Common myeloid progenitor, CD34-positive (primary cell): ENCODE results near the gene DCK.

Experiments used
- CTCF ChIA-PET: fragments of 350-600 bp; sonication (Branson Sonifier 250); formaldehyde crosslinking; loops from one replicate; lab custom pipeline; 2021; ENCODE audit warnings: antibody characterized with exemption; lab: Charles Lee
- POLR2A ChIA-PET: fragments of 350-600 bp; sonication (Branson Sonifier 250); formaldehyde crosslinking; loops from one replicate; lab custom pipeline; 2021; ENCODE audit warnings: antibody characterized with exemption; lab: Charles Lee
- DNase-seq, 3 donors: peaks; one replicate each; pipeline versions ENCODE4 v3.0.0 to v3.0.0-alpha.2; 2013
- H3K27ac ChIP-seq, 2 experiments: 1 replicate in 1 of 2; 2 replicates in 1 of 2; pipeline ENCODE4 v1.7.0; 2013; ENCODE audit warnings: inconsistent platforms in 2 of 2, low read length in 2 of 2, mild to moderate bottlenecking in 2 of 2, low read depth in 1 of 2, moderate library complexity in 1 of 2; ENCODE audit not compliant: severe bottlenecking in 2 of 2, insufficient read depth in 1 of 2, poor library complexity in 1 of 2
- H3K27me3 ChIP-seq, 5 experiments: replicated peaks in 2 of 5; 1 replicate in 3 of 5; 2 replicates in 2 of 5; pipeline versions ENCODE4 v1.6.1 to v1.7.0; 2013; ENCODE audit warnings: low read length in 4 of 5, mild to moderate bottlenecking in 2 of 5, moderate library complexity in 2 of 5, inconsistent platforms in 1 of 5; ENCODE audit not compliant: insufficient read depth in 5 of 5, control insufficient read depth in 4 of 5
- H3K36me3 ChIP-seq, 4 experiments: 1 replicate in 2 of 4; 2 replicates in 2 of 4; pipeline versions ENCODE4 v1.6.1 to v1.7.0; 2013; ENCODE audit warnings: low read length in 3 of 4, control low read depth in 1 of 4, mild to moderate bottlenecking in 1 of 4; ENCODE audit not compliant: control insufficient read depth in 4 of 4, insufficient read depth in 4 of 4
- H3K4me1 ChIP-seq, 4 experiments: 1 replicate in 3 of 4; 2 replicates in 1 of 4; pipeline versions ENCODE4 v1.6.1 to v1.7.1; 2013; ENCODE audit warnings: low read length in 3 of 4, mild to moderate bottlenecking in 3 of 4, control low read depth in 1 of 4, inconsistent platforms in 1 of 4, moderate library complexity in 1 of 4; ENCODE audit not compliant: control insufficient read depth in 4 of 4, insufficient read depth in 4 of 4; ENCODE audit errors: control extremely low read depth in 1 of 4
- H3K4me3 ChIP-seq, 7 experiments: 1 replicate in 4 of 7; 2 replicates in 3 of 7; pipeline versions ENCODE4 v1.5.1 to v1.7.0; 2013; ENCODE audit warnings: mild to moderate bottlenecking in 7 of 7, low read length in 6 of 7, moderate library complexity in 6 of 7, inconsistent platforms in 2 of 7, low read depth in 2 of 7, control low read depth in 1 of 7; ENCODE audit not compliant: insufficient read depth in 4 of 7, control insufficient read depth in 1 of 7; ENCODE audit errors: extremely low read depth in 1 of 7
- H3K9me3 ChIP-seq, 5 experiments: 1 replicate in 4 of 5; 2 replicates in 1 of 5; pipeline versions ENCODE4 v1.6.1 to v1.7.1; 2013; ENCODE audit warnings: low read length in 4 of 5, mild to moderate bottlenecking in 2 of 5, inconsistent platforms in 1 of 5, low read depth in 1 of 5, moderate library complexity in 1 of 5; ENCODE audit not compliant: control insufficient read depth in 4 of 5, insufficient read depth in 2 of 5; ENCODE audit errors: control extremely low read depth in 1 of 5
- WGBS: methylation state at CpG from one replicate; pipeline ENCODE4 v1.1.5; 2013; ENCODE audit not compliant: insufficient coverage; 5-methylcytosine and 5-hydroxymethylcytosine counted together

Gene DCK

GRCh38 chr4:70956549-70957210 lies 36.8 kb upstream of the DCK start:
- Histone ChIP-seq H3K36me3 (peaks cover 13 to 21% (median 13%) of the 10 kb centered on the region in 4 experiments), H3K27me3 (no peaks in the 10 kb centered on the region), H3K27ac (no peak overlapping the region), H3K9me3 (no peaks in the 10 kb centered on the region), H3K4me3 (no peak overlapping the region), H3K4me1 (peaks cover 0 to 10% (median 1%) of the 10 kb centered on the region in 4 experiments)
- no peak for DNase-seq
- no CpG with 5 or more reads among the region's 5 CpGs for WGBS
- CTCF ChIA-PET, result interaction anchor here (1.6 to 5.2 kb wide), 2 partner anchors 10 to 14 kb away, joined by 4 to 22 read pairs; no protein-coding TSS in a partner anchor
- POLR2A ChIA-PET, result no interaction called here

GRCh38 chr4:70958681-70959080 lies 34.8 kb upstream of the DCK start:
- Histone ChIP-seq H3K27me3 (no peaks in the 10 kb centered on the region), H3K4me1 (peaks cover 0 to 6% (median 1%) of the 10 kb centered on the region in 4 experiments), H3K36me3 (peaks cover 13 to 23% (median 17%) of the 10 kb centered on the region in 4 experiments), H3K27ac (no peak overlapping the region), H3K4me3 (no peak overlapping the region), H3K9me3 (no peaks in the 10 kb centered on the region)
- ChIA-PET CTCF (interaction anchor here (0.9 to 5.2 kb wide), 3 partner anchors 9 to 31 kb away, joined by 3 to 22 read pairs (median 4); no protein-coding TSS in a partner anchor), POLR2A (no interaction called here)
- 100% methylated on average over 2 of the region's 3 CpGs for WGBS
- DNase-seq, result no peak

GRCh38 chr4:70969076-70969475 lies 24.4 kb upstream of the DCK start:
- DNase-seq, result no peak
- Histone ChIP-seq H3K4me1 (peaks cover 22 to 35% (median 27%) of the 10 kb centered on the region in 4 experiments), H3K9me3 (no peaks in the 10 kb centered on the region), H3K27ac (no peak overlapping the region), H3K27me3 (no peaks in the 10 kb centered on the region), H3K4me3 (no peak overlapping the region), H3K36me3 (peaks cover 0 to 7% (median 1%) of the 10 kb centered on the region in 4 experiments)
- ChIA-PET POLR2A (no interaction called here), CTCF (interaction anchor here (0.6 to 3.7 kb wide), 5 partner anchors 9 to 94 kb away, joined by 3 to 22 read pairs (median 4); no protein-coding TSS in a partner anchor)
- WGBS, result 93% methylated on average over 3 of the region's 7 CpGs

- Histone ChIP-seq H3K9me3 (no peaks in the 10 kb centered on the region), H3K4me3 (no peak overlapping the region), H3K36me3 (peaks cover 0 to 13% (median 0%) of the 10 kb centered on the region in 4 experiments), H3K4me1 (peaks cover 20 to 59% (median 45%) of the 10 kb centered on the region in 4 experiments), H3K27ac (no peak overlapping the region), H3K27me3 (no peaks in the 10 kb centered on the region)
- peak in 1 of 3 donors; percentile 36 for DNase-seq
- ChIA-PET POLR2A (interaction anchor here (0.7 kb wide), 1 partner anchor 50 kb away, joined by 5 read pairs; no protein-coding TSS in a partner anchor), CTCF (interaction anchor here (0.6 to 1.2 kb wide), 2 partner anchors 32 to 33 kb away, joined by 3 read pairs; no protein-coding TSS in a partner anchor)
- WGBS, result 83% methylated on average over 2 of the region's 3 CpGs
Observed at GRCh38 chr4:70976252-70976651, 17.2 kb upstream of the DCK start.

GRCh38 chr4:70979445-70980008 lies 13.9 kb upstream of the DCK start:
- whole genome bisulfite sequencing, result no CpG with 5 or more reads among the region's 1 CpG
- peaks cover 25 to 76% (median 43%) of the 10 kb centered on the region in 4 experiments for H3K4me1 ChIP-seq
- H3K4me3 ChIP-seq, result peak overlapping the region in 2 of 7 experiments; percentile 52 to 56
- no peaks in the 10 kb centered on the region for H3K9me3 ChIP-seq
- ChIA-PET POLR2A (no interaction called here), CTCF (interaction anchor here (2.3 kb wide), 1 partner anchor 9 kb away, joined by 8 read pairs; no protein-coding TSS in a partner anchor)
- peak; percentile 73 to 95 (median 92) for DNase-seq
- no peaks in the 10 kb centered on the region for H3K27me3 ChIP-seq
- peaks cover 0 to 14% (median 0%) of the 10 kb centered on the region in 4 experiments for H3K36me3 ChIP-seq
- H3K27ac ChIP-seq, result peak overlapping the region; percentile 31 to 59

GRCh38 chr4:70980196-70980595 lies 13.3 kb upstream of the DCK start:
- DNase-seq, result no peak
- Histone ChIP-seq H3K9me3 (no peaks in the 10 kb centered on the region), H3K36me3 (peaks cover 0 to 14% (median 0%) of the 10 kb centered on the region in 4 experiments), H3K27ac (peak overlapping the region; percentile 31 to 59), H3K27me3 (no peaks in the 10 kb centered on the region), H3K4me3 (peak overlapping the region in 2 of 7 experiments; percentile 28 to 48), H3K4me1 (peaks cover 25 to 70% (median 41%) of the 10 kb centered on the region in 4 experiments)
- POLR2A ChIA-PET, result no interaction called here
- CTCF ChIA-PET, result interaction anchor here (2.3 kb wide), 1 partner anchor 9 kb away, joined by 8 read pairs; no protein-coding TSS in a partner anchor
